Amniotic epithelial cell (primary cell): ENCODE results near the gene PPIL6.
A peak's percentile ranks its signal among the peaks of the same experiment; 100 is the strongest.

ENCODE experiments used
- DNase-seq: peaks from one replicate; pipeline ENCODE4 v3.0.0-alpha.2; 2010; ENCODE audit warnings: low read depth

PPIL6 gene

GRCh38 chr6:109362102-109362884 lies 78.1 kb downstream of the PPIL6 start:
- no peak for DNase-seq

GRCh38 chr6:109360791-109361190 lies 79.6 kb downstream of the PPIL6 start:
- DNase-seq, result no peak

GRCh38 chr6:109360281-109360680 lies 80.1 kb downstream of the PPIL6 start:
- DNase-seq, result no peak

GRCh38 chr6:109359248-109359647 lies 81.2 kb downstream of the PPIL6 start:
- DNase-seq, result no peak

GRCh38 chr6:109358204-109358603 lies 82.2 kb downstream of the PPIL6 start:
- no peak for DNase-seq

- no peak for DNase-seq
Measured at GRCh38 chr6:109356237-109356636, 84.2 kb downstream of the PPIL6 start.

GRCh38 chr6:109351231-109352130 lies 88.9 kb downstream of the PPIL6 start:
- DNase-seq, result no peak

- peak; percentile 80 for DNase-seq
Measured at GRCh38 chr6:109349419-109349987, 90.9 kb downstream of the PPIL6 start.

GRCh38 chr6:109348226-109348625 lies 92.2 kb downstream of the PPIL6 start:
- no peak for DNase-seq

- DNase-seq, result no peak
Measured at GRCh38 chr6:109347779-109348178, 92.6 kb downstream of the PPIL6 start.

GRCh38 chr6:109345986-109346385 lies 94.4 kb downstream of the PPIL6 start:
- DNase-seq, result no peak

- no peak for DNase-seq
Measured at GRCh38 chr6:109344226-109344625, 96.2 kb downstream of the PPIL6 start.

- DNase-seq, result no peak
Measured at GRCh38 chr6:109343518-109343917, 96.9 kb downstream of the PPIL6 start.

GRCh38 chr6:109342911-109343310 lies 97.5 kb downstream of the PPIL6 start:
- no peak for DNase-seq

GRCh38 chr6:109342506-109342905 lies 97.9 kb downstream of the PPIL6 start:
- DNase-seq, result no peak

GRCh38 chr6:109340811-109341210 lies 99.6 kb downstream of the PPIL6 start:
- DNase-seq, result no peak
